GM23248 (cell line): ENCODE data around the gene SMARCC1. TPM values are rescaled to one million over a fixed set of nuclear protein-coding genes. Genes with fewer than 3 reads are reported as not detected.

ENCODE experiments used
- DNase-seq: peaks from one replicate; pipeline ENCODE4 v3.0.0-alpha.2; 2015
- H2AFZ ChIP-seq: fragments of 200-600 bp; sonication (generic); 2 replicates; pipeline ENCODE4 v1.6.1; 2016; ENCODE audit warnings: antibody characterized with exemption
- H3F3A ChIP-seq: fragments of 200-600 bp; sonication (generic); 2 replicates; pipeline ENCODE4 v1.6.1; 2016; ENCODE audit warnings: mild to moderate bottlenecking, antibody characterized with exemption, mixed run types; ENCODE audit not compliant: insufficient read depth
- H3K27ac ChIP-seq: fragments of 200-600 bp; sonication (generic); 2 replicates; pipeline ENCODE4 v1.5.1; 2016; ENCODE audit warnings: mild to moderate bottlenecking
- H3K27me3 ChIP-seq: fragments of 200-600 bp; sonication (generic); replicated peaks from 2 replicates; pipeline ENCODE4 v1.6.1; 2016; ENCODE audit warnings: mild to moderate bottlenecking; ENCODE audit not compliant: insufficient read depth
- H3K36me3 ChIP-seq: fragments of 200-600 bp; sonication (generic); 2 replicates; pipeline ENCODE4 v1.6.1; 2016; ENCODE audit warnings: low read depth, mild to moderate bottlenecking
- H3K4me1 ChIP-seq: fragments of 200-600 bp; sonication (generic); 2 replicates; pipeline ENCODE4 v1.6.1; 2016; ENCODE audit warnings: mild to moderate bottlenecking; ENCODE audit not compliant: insufficient read depth
- H3K4me2 ChIP-seq: fragments of 200-600 bp; sonication (generic); one replicate; pipeline ENCODE4 v1.6.1; 2016; ENCODE audit warnings: mild to moderate bottlenecking; ENCODE audit not compliant: unreplicated experiment
- H3K4me3 ChIP-seq: fragments of 200-600 bp; sonication (generic); 2 replicates; pipeline ENCODE4 v1.5.1; 2016; ENCODE audit warnings: mild to moderate bottlenecking
- H3K79me2 ChIP-seq: fragments of 200-600 bp; sonication (generic); 2 replicates; pipeline ENCODE4 v1.6.1; 2016; ENCODE audit warnings: mild to moderate bottlenecking; ENCODE audit not compliant: insufficient read depth
- H3K9ac ChIP-seq: fragments of 200-600 bp; sonication (generic); 2 replicates; pipeline ENCODE4 v1.6.1; 2016; ENCODE audit warnings: mild to moderate bottlenecking
- H3K9me2 ChIP-seq: fragments of 200-600 bp; sonication (generic); 2 replicates; pipeline ENCODE4 v1.6.1; 2016; ENCODE audit warnings: mixed run types, mild to moderate bottlenecking, moderate library complexity; ENCODE audit not compliant: insufficient read depth
- H3K9me3 ChIP-seq: fragments of 200-600 bp; sonication (generic); one replicate; pipeline ENCODE4 v1.6.1; 2017; ENCODE audit warnings: low read depth
- H4K20me1 ChIP-seq: fragments of 200-600 bp; sonication (generic); 2 replicates; pipeline ENCODE4 v1.6.0; 2016; ENCODE audit not compliant: insufficient read depth
- EZH2 ChIP-seq: fragments of 200-600 bp; sonication (generic); IDR thresholded peaks from 2 replicates; pipeline ENCODE4 v1.6.1; 2018; ENCODE audit warnings: antibody characterized with exemption, mild to moderate bottlenecking; ENCODE audit not compliant: insufficient read depth, poor library complexity, severe bottlenecking
- EZH2phosphoT487 ChIP-seq: fragments of 200-600 bp; sonication (generic); IDR thresholded peaks from 2 replicates; pipeline ENCODE4 v1.6.1; 2018; ENCODE audit warnings: antibody characterized with exemption, moderate library complexity, mild to moderate bottlenecking, low read depth; ENCODE audit not compliant: insufficient read depth
- WGBS, 2 experiments: methylation state at CpG; one replicate each; pipeline ENCODE4 v1.1.6; 2015 to 2017; ENCODE audit warnings: low lambda C conversion rate in 2 of 2, low coverage in 1 of 2; ENCODE audit errors: missing lambda C conversion rate in 2 of 2; 5-methylcytosine and 5-hydroxymethylcytosine counted together
- in situ Hi-C: fragments of 300-500 bp; cut with MboI; formaldehyde crosslinking; loops from 2 replicates; pipeline ENCODE4 v1.15.0; 2020
- polyA plus RNA-seq: library from polyadenylated mRNA; unstranded; fragments of >200 nt; fragmentation: Nextera tagmentation; extraction: Ambion mirVana; gene quantifications from 2 replicates; pipeline ENCODE4 v1.2.1, GENCODE V29; 2016
- total RNA-seq: library from RNA; depleted of rRNA; stranded (reverse); fragments of >200 nt; shearing (Covaris generic); gene quantifications from 2 replicates; pipeline ENCODE4 v1.2.3, GENCODE V29; 2014

SMARCC1 gene
- total and polyA plus RNA-seq, 2 experiments from 2014 or later, result 31.5 to 40.9 TPM

DNA sequence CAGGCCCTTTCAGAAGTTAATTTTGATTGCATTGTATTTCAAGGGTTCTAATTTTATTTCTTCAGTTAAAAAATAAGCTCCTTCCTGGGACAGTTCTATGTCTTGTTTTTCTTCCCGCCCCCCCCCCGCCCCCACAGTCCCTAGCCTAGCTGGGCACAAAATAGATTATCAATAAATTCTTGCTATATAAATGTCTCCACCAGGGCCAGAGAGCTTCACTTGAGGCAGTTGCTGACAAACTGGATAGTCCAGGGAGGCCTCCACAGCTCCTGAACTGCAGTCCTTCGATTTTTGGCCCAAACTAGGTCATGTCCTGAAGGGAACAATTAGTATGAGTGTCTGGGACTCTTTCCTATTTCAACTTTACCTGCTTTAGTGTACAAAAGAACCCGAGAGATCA, 193.1 kb downstream of the SMARCC1 start:
- no peak overlapping the region for H3K9ac ChIP-seq
- H3F3A ChIP-seq, result 0 out of 2 replicates have a peak, but pooled peaks cover 5% of the 10 kb centered on the region
- H3K4me1 ChIP-seq, result no peaks in the 10 kb centered on the region
- WGBS, 2 experiments, result 98 to 100% methylated on average over 2 to 4 of the region's 4 CpGs
- H4K20me1 ChIP-seq, result no peaks in the 10 kb centered on the region
- no peak overlapping the region for H3K27ac ChIP-seq
- H3K36me3 ChIP-seq, result peaks cover 20% of the 10 kb centered on the region; the same call in 1 of the 2 replicates
- TF ChIP-seq EZH2, result no peak
- no peak for TF ChIP-seq EZH2phosphoT487
- in situ Hi-C loops, result no loop called here
- H3K4me3 ChIP-seq, result no peak overlapping the region
- H3K27me3 ChIP-seq, result no peaks in the 10 kb centered on the region
- no peaks in the 10 kb centered on the region for H3K9me3 ChIP-seq
- DNase-seq, result no peak
- H3K79me2 ChIP-seq, result no peaks in the 10 kb centered on the region
- no peaks in the 10 kb centered on the region for H3K9me2 ChIP-seq
- H2AFZ ChIP-seq, result no peak overlapping the region
- H3K4me2 ChIP-seq, result no peak overlapping the region

DNA sequence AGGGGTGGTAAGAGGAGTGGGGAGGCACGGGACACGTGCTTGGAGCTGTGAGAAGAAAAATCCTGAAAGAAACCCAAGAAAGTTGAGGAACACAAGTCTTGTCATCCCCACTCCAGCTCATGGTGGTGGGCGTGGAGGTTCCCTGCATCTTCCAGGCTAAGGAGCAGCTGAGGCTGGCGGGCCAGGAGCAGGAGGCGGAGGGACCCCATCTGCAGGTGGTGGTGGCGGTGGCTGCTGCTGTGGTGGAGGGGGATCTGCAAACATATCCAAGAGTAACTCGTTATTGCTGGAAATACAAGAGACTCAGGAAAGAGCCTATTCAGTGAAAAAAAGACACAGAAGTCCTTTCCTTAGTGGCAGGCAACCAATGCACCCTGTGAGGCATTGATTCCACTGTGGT, 193.6 kb downstream of the SMARCC1 start:
- Histone ChIP-seq H3K27me3 (no peaks in the 10 kb centered on the region), H3K9me3 (no peaks in the 10 kb centered on the region), H3K4me3 (no peak overlapping the region), H3K27ac (no peak overlapping the region), H3F3A (peaks cover 5% of the 10 kb centered on the region; the same call in 1 of the 2 replicates), H3K36me3 (peaks cover 20% of the 10 kb centered on the region; the same call in 1 of the 2 replicates), H3K79me2 (no peaks in the 10 kb centered on the region), H3K4me1 (no peaks in the 10 kb centered on the region), H2AFZ (no peak overlapping the region), H3K4me2 (no peak overlapping the region), H3K9me2 (no peaks in the 10 kb centered on the region), H4K20me1 (no peaks in the 10 kb centered on the region), H3K9ac (no peak overlapping the region)
- WGBS, 2 experiments, result 89 to 93% methylated on average over 7 of the region's 7 CpGs
- no peak for TF ChIP-seq EZH2phosphoT487
- TF ChIP-seq EZH2, result no peak
- in situ Hi-C loops, result no loop called here
- DNase-seq, result no peak

GRCh38 chr3:47586746-47587145, 194.9 kb downstream of the SMARCC1 start:
- in situ Hi-C loops, result no loop called here
- TF ChIP-seq EZH2, result no peak
- no peak for TF ChIP-seq EZH2phosphoT487
- Histone ChIP-seq H2AFZ (no peak overlapping the region), H3K79me2 (no peaks in the 10 kb centered on the region), H3K27ac (no peak overlapping the region), H3K9me2 (no peaks in the 10 kb centered on the region), H3K27me3 (no peaks in the 10 kb centered on the region), H3K4me3 (no peak overlapping the region), H3F3A (peaks cover 8% of the 10 kb centered on the region; the same call in 1 of the 2 replicates), H3K36me3 (peaks cover 20% of the 10 kb centered on the region; the same call in 1 of the 2 replicates), H4K20me1 (no peaks in the 10 kb centered on the region), H3K4me2 (no peak overlapping the region), H3K4me1 (no peaks in the 10 kb centered on the region), H3K9me3 (no peaks in the 10 kb centered on the region), H3K9ac (no peak overlapping the region)
- no peak for DNase-seq
- 90 to 92% methylated on average over 6 of the region's 6 CpGs for WGBS, 2 experiments

DNA sequence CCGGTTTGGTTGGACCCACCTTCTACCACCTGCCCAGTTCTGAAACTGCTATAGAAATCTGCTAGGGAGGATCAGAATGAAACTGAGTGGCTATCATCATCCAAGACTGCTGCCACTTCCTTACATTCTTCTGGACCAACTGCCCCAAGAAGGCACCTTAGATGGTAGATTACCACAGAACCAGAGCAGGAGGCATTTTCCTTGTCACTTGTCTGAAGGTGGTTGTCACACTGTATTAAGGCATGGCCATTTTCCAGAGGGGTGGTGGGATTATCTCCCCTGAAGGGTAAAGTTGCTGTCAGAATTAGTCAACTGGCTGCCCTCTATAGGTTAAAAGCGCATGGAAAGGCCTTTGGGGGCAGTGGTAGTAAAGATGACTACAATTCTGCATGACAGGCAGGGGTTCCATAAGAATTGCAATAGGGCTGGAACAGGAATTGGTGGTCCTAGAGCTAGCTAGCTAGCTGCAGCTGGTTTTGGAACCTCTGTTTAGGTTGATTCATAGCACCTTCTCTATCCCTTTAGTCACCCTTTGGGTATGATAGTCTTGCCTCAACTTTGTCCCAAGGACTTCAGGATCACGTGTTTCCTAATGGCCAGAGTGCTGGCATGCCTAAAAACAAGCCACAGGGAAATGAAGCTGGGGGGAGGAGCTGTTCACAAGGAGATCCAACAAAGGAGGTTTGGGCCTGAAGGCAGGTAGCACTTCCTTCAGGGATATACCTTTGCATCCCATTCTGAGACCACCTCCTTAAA, 198.2 kb downstream of the SMARCC1 start:
- peaks cover 13% of the 10 kb centered on the region for H3K27me3 ChIP-seq
- H3K4me3 ChIP-seq, result no peak overlapping the region
- TF ChIP-seq EZH2, result no peak
- TF ChIP-seq EZH2phosphoT487, result no peak
- H3F3A ChIP-seq, result peaks cover 8% of the 10 kb centered on the region; the same call in 1 of the 2 replicates
- no peaks in the 10 kb centered on the region for H3K9me2 ChIP-seq
- H3K4me2 ChIP-seq, result no peak overlapping the region
- no peaks in the 10 kb centered on the region for H3K4me1 ChIP-seq
- no peak overlapping the region for H2AFZ ChIP-seq
- H3K27ac ChIP-seq, result no peak overlapping the region
- WGBS, 2 experiments, result 53 to 65% methylated on average over 3 of the region's 3 CpGs
- in situ Hi-C loops, result no loop called here
- peak; percentile 24 for DNase-seq
- H3K36me3 ChIP-seq, result peaks cover 13% of the 10 kb centered on the region; the same call in 1 of the 2 replicates
- H3K79me2 ChIP-seq, result no peaks in the 10 kb centered on the region
- no peak overlapping the region for H3K9ac ChIP-seq
- no peaks in the 10 kb centered on the region for H3K9me3 ChIP-seq
- H4K20me1 ChIP-seq, result no peaks in the 10 kb centered on the region
